ENCODE results near the gene LILRB5.
"Not testable (repeated sequence)": the region's sequence is repeated elsewhere in the genome, so short reads cannot be mapped to it uniquely, and the experiment has no call there.

The LILRB5 gene

DNA sequence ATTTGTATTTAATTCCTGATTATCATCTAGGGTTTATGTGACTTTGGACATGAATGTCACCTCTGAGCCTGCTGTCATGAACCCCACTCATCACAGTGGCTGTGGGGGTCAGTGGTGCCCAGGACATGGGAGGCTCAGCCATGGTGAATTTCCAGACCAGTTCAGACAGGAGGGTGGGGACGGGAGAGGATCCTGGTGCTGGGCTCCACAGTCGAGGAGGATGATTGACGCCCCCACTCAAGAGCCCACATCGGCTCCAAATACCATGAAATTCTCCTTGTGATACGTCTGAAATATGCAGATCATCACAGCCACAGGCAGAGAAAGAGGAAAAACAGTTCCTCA lies 33.2 kb downstream of the LILRB5 start:
- Mint-ChIP-seq H3K27ac (peak overlapping the region in 1 of 2 donors; percentile 81), H3K27me3 (peaks cover 12 to 19% of the 10 kb centered on the region in 2 donors), H3K4me1 (ENCODE audit: low read depth in 2 of 2) (peaks cover 0 to 12% of the 10 kb centered on the region in 2 donors)
- not testable (repeated sequence) for ATAC-seq (replicated peaks); H3K36me3 Mint-ChIP-seq (ENCODE audit: insufficient read depth); H3K9me3 Mint-ChIP-seq; DNase-seq; H3K4me3 Mint-ChIP-seq

- not testable (repeated sequence) for H3K9me3 Mint-ChIP-seq; ATAC-seq (replicated peaks); H3K36me3 Mint-ChIP-seq (ENCODE audit: insufficient read depth); DNase-seq
- H3K4me1 Mint-ChIP-seq (ENCODE audit: low read depth in 2 of 2) = peaks cover 0 to 12% of the 10 kb centered on the region in 2 donors
- peak overlapping the region in 1 of 2 donors; percentile 81 for H3K27ac Mint-ChIP-seq
- peaks cover 11 to 17% of the 10 kb centered on the region in 2 donors for H3K27me3 Mint-ChIP-seq
- H3K4me3 Mint-ChIP-seq = peak overlapping the region in 1 of 2 donors; percentile 70
These were observed 33.7 kb downstream of the LILRB5 start for GRCh38 chr19:54223277-54223936.

DNA sequence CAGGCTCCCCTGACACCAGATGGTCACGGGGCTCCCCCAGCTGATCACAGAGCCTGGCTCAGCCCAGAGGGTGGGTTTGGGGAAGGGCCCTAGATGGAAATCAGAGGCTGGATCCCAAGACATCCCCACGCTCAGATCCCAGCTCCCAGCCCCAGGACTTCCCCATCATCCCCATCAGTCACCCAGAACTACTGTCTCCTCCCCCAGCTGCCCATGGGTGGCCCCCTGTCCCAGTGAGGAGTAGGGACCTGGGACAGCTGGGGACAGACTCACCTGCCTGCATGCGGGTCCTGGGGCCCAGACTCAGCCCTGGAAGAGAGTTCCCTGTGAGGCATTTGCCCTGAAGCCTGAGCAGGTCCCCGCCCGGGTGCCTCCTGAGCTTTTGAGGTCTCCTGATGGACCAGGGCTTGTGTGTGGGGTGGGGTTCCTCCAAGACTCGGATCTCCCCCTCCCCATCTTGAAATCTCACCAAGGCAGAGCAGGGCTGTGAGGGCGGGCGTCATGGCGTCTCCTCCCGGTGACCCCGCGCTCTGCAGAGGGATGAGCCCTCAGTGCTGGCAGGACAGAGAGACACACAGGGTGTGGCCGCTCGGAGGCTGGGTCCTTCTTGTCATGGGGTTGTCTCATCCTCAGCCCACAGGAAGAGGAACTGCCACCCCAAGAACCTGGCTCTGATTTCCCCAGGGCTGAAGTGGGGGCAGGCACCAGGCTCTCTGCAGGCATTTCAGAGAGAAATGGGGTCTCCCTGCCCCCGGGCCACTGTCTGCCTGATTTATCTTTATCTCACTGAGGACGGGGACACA lies 34.4 kb downstream of the LILRB5 start, which contains the start of gene LILRB3:
TSS of gene LILRB3 (minus strand) at position 534 of the 803 bp plus-strand sequence. CDS start at position 503, 31 bp downstream.
- Mint-ChIP-seq H3K4me3 (peak within 1 kb of the TSS in 1 of 2 donors; percentile 70), H3K27me3 (peaks cover 11 to 17% of the 10 kb centered on the region in 2 donors), H3K4me1 (ENCODE audit: low read depth in 2 of 2) (peaks cover 0 to 12% of the 10 kb centered on the region in 2 donors), H3K27ac (peak within 1 kb of the TSS in 1 of 2 donors; percentile 81)
- DNase-seq; H3K36me3 Mint-ChIP-seq (ENCODE audit: insufficient read depth); H3K9me3 Mint-ChIP-seq: not testable (repeated sequence)
- peak; percentile 74 for ATAC-seq (replicated peaks)

DNA sequence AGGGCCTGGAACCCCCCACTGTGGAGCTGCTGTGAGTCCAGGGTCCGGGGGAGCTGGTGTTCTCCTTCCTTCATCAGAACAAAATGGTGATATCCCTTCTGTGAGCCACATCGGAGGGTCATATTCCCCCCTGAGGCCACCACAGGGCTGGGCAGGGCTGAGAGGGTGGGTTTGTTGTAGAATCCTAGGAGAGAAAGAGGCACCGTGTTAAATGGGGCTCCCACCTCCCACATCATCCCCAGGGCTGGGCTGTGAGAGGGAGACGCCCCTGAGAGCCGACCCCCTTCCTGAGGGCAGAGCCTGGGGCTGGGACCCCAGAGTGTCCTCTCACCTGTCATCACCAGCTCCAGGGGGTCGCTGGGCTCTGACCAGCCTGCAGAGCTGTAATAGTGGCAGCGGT lies 35.1 kb downstream of the LILRB5 start:
- H3K4me1 Mint-ChIP-seq (ENCODE audit: low read depth in 2 of 2) = peaks cover 0 to 12% of the 10 kb centered on the region in 2 donors
- not testable (repeated sequence) for H3K9me3 Mint-ChIP-seq; DNase-seq; H3K4me3 Mint-ChIP-seq; ATAC-seq (replicated peaks); H3K36me3 Mint-ChIP-seq (ENCODE audit: insufficient read depth)
- H3K27ac Mint-ChIP-seq = peak overlapping the region in 1 of 2 donors; percentile 81
- peaks cover 11 to 17% of the 10 kb centered on the region in 2 donors for H3K27me3 Mint-ChIP-seq

GRCh38 chr19:54219702-54220101 lies 37.4 kb downstream of the LILRB5 start:
- not testable (repeated sequence) for DNase-seq; H3K4me3 Mint-ChIP-seq; ATAC-seq (replicated peaks); H3K9me3 Mint-ChIP-seq; H3K27ac Mint-ChIP-seq
- Mint-ChIP-seq H3K4me1 (ENCODE audit: low read depth in 2 of 2) (peaks cover 0 to 12% of the 10 kb centered on the region in 2 donors), H3K27me3 (peaks cover 11 to 17% of the 10 kb centered on the region in 2 donors), H3K36me3 (ENCODE audit: insufficient read depth) (peaks cover 14% of the 10 kb centered on the region)

DNA sequence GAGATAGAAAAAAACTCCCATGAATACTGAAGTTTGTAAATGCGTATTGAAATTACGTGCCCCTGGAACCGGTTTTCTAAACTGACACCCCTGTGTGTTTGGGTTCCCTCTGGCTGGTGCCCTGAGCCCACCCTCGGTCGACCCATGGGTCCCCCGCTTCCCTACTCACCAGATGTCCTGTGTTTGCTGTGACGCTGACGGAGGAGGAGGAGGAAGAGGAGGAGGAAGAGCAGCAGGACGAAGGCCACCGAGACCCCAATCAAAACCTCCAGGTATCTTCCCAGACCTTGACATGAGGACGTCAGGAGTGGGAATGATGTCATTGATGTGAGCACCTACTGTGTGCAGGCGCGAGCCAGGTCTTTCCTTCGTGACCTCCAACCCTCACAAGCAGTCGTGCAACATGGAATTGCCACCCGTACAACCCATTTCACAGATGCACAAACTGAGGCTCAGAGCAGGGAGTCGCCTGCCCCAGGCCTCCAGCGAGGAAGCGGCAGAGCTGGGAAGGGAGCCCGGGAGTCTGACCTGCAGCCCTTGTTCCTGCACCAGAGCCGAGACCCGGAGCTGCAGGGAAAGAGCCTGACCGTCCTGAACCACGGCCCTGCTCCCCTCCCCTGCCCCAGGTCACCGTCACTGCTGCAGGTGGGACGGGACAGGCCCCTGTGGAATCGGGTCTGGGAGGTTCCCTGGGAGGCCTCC lies 38.0 kb downstream of the LILRB5 start:
- Mint-ChIP-seq H3K27me3 (peaks cover 11 to 17% of the 10 kb centered on the region in 2 donors), H3K36me3 (ENCODE audit: insufficient read depth) (peaks cover 14% of the 10 kb centered on the region), H3K27ac (no peak overlapping the region), H3K4me3 (peak overlapping the region in 1 of 2 donors; percentile 19), H3K9me3 (no peaks in the 10 kb centered on the region), H3K4me1 (ENCODE audit: low read depth in 2 of 2) (peaks cover 0 to 12% of the 10 kb centered on the region in 2 donors)
- ATAC-seq (replicated peaks) (no peak), DNase-seq (no peak)

GRCh38 chr19:54218259-54218658 lies 38.8 kb downstream of the LILRB5 start:
- no peak overlapping the region for H3K4me3 Mint-ChIP-seq
- no peaks in the 10 kb centered on the region for H3K9me3 Mint-ChIP-seq
- no peak for DNase-seq
- H3K36me3 Mint-ChIP-seq (ENCODE audit: insufficient read depth) = peaks cover 14% of the 10 kb centered on the region
- peaks cover 8 to 9% of the 10 kb centered on the region in 2 donors for H3K27me3 Mint-ChIP-seq
- peaks cover 0 to 9% of the 10 kb centered on the region in 2 donors for H3K4me1 Mint-ChIP-seq (ENCODE audit: low read depth in 2 of 2)
- H3K27ac Mint-ChIP-seq = peak overlapping the region in 1 of 2 donors; percentile 26
- no peak for ATAC-seq (replicated peaks)

DNA sequence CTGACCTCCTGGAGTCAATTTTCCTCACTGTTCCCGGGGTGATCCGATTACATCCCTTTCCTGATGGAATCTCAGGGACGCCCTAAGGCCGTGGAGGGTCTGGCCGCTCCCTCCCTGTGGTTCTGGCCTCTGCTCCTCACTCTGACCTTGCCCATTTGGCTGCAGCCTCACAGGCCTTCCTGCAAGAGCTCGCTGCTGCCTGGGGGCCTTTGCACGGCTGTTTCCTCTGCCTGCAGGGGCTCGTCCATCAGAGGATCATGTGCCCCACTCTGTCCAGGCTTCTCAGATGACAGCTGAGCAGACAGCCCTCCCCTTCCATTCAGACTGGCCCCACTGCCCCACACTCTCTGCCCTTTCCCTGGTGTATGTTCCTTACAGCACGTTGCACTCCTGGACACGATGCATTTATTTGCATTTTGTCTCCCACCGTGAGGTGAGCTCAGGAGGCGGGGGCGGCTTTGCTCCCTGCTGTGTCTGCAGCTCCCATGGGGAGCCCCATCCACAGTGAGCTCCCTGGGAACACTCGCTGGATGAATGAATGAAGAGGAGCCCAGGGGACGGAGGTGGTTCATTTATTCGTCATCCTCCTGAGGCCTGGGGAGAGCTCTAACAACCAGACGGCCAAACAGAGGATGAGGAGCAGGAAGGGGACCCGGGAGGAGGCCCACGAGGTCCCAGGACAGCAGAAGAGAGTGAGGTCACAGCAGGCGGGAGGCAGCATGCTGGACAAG lies 39.4 kb downstream of the LILRB5 start:
- not testable (repeated sequence) for H3K27me3 Mint-ChIP-seq; DNase-seq; H3K9me3 Mint-ChIP-seq; H3K4me1 Mint-ChIP-seq (ENCODE audit: low read depth in 2 of 2); ATAC-seq (replicated peaks); H3K4me3 Mint-ChIP-seq
- Mint-ChIP-seq H3K27ac (peak overlapping the region; percentile 26 to 44), H3K36me3 (ENCODE audit: insufficient read depth) (peaks cover 12% of the 10 kb centered on the region)

- DNase-seq (no peak), ATAC-seq (replicated peaks) (no peak)
- peaks cover 0 to 5% of the 10 kb centered on the region in 2 donors for H3K27me3 Mint-ChIP-seq
- H3K4me3 Mint-ChIP-seq = no peak overlapping the region
- H3K9me3 Mint-ChIP-seq = no peaks in the 10 kb centered on the region
- H3K36me3 Mint-ChIP-seq (ENCODE audit: insufficient read depth) = peaks cover 17% of the 10 kb centered on the region
- H3K4me1 Mint-ChIP-seq (ENCODE audit: low read depth in 2 of 2) = peaks cover 0 to 2% of the 10 kb centered on the region in 2 donors
- H3K27ac Mint-ChIP-seq = peak overlapping the region in 1 of 2 donors; percentile 44
These were observed 40.2 kb downstream of the LILRB5 start for GRCh38 chr19:54216869-54217268.

- H3K9me3 Mint-ChIP-seq; ATAC-seq (replicated peaks); H3K27ac Mint-ChIP-seq; DNase-seq; H3K4me3 Mint-ChIP-seq; H3K27me3 Mint-ChIP-seq: not testable (repeated sequence)
- Mint-ChIP-seq H3K36me3 (ENCODE audit: insufficient read depth) (peaks cover 35% of the 10 kb centered on the region), H3K4me1 (ENCODE audit: low read depth in 2 of 2) (peaks cover 15% of the 10 kb centered on the region in 2 donors)
These were observed 42.3 kb downstream of the LILRB5 start for GRCh38 chr19:54214734-54215133.

DNA sequence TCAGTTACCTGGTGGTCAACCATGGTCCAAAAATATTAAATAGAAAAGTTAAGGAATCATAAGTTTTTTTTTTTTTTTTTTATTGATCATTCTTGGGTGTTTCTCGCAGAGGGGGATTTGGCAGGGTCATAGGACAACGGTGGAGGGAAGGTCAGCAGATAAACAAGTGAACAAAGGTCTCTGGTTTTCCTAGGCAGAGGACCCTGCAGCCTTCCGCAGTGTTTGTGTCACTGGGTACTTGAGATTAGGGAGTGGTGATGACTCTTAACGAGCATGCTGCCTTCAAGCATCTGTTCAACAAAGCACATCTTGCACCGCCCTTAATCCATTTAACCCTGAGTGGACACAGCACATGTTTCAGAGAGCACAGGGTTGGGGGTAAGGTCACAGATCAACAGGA lies 42.9 kb downstream of the LILRB5 start:
- not testable (repeated sequence) for H3K9me3 Mint-ChIP-seq; ATAC-seq (replicated peaks); H3K27me3 Mint-ChIP-seq; DNase-seq; H3K4me3 Mint-ChIP-seq; H3K27ac Mint-ChIP-seq
- peaks cover 41% of the 10 kb centered on the region for H3K36me3 Mint-ChIP-seq (ENCODE audit: insufficient read depth)
- peaks cover 20% of the 10 kb centered on the region in 2 donors for H3K4me1 Mint-ChIP-seq (ENCODE audit: low read depth in 2 of 2)

DNA sequence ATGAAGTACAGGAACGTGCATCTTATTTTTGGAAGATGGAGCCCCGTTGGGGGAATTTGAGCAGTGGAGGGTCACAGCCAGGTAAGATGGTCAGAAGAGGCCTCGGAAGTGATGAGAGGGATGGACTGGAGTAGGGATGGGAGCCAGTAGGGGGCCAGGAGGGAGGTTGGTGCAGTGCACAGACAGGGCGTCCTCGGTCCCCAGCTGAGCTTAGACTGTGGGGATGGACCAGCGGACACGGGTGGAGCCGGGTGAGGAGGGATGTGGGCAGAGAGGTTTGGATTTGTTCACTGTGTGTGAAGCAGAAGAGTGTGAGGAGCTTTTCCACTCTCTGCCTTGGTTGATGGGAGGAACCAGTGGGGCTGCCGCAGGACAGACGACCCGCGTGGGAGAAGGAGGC lies 45.8 kb downstream of the LILRB5 start:
- DNase-seq = no peak
- Mint-ChIP-seq H3K27me3 (no peaks in the 10 kb centered on the region), H3K4me1 (ENCODE audit: low read depth in 2 of 2) (peaks cover 30 to 45% of the 10 kb centered on the region in 2 donors), H3K36me3 (ENCODE audit: insufficient read depth) (peaks cover 65% of the 10 kb centered on the region), H3K9me3 (no peaks in the 10 kb centered on the region), H3K4me3 (peak overlapping the region; percentile 67 to 74), H3K27ac (peak overlapping the region; percentile 93 to 95)
- ATAC-seq (replicated peaks) = no peak
